SJSA1 (cell line): ENCODE results near the gene DOCK9. TPM values are rescaled to one million over a fixed set of nuclear protein-coding genes. Genes with fewer than 3 reads are reported as not detected.

Source experiments
- DNase-seq, 2 experiments: peaks; one replicate each; pipeline ENCODE4 v3.0.0-alpha.2; 2015 to 2020; ENCODE audit warnings: low spot score in 2 of 2, low read depth in 1 of 2
- H3K27ac ChIP-seq: fragments of 250-450 bp; sonication (Bioruptor Pico); 2 replicates; pipeline ENCODE4 v1.5.1; 2020; ENCODE audit warnings: mild to moderate bottlenecking, moderate library complexity
- H3K27me3 ChIP-seq: fragments of 250-450 bp; sonication (Bioruptor Pico); replicated peaks from 2 replicates; pipeline ENCODE4 v1.5.1; 2020; ENCODE audit warnings: mild to moderate bottlenecking, moderate library complexity
- H3K36me3 ChIP-seq: fragments of 250-450 bp; sonication (Bioruptor Pico); 2 replicates; pipeline ENCODE4 v1.5.1; 2020; ENCODE audit warnings: mild to moderate bottlenecking
- H3K4me1 ChIP-seq: fragments of 250-450 bp; sonication (Bioruptor Pico); replicated peaks from 2 replicates; pipeline ENCODE4 v1.6.1; 2021; ENCODE audit warnings: mild to moderate bottlenecking
- H3K4me3 ChIP-seq: fragments of 250-450 bp; sonication (Bioruptor Pico); 2 replicates; pipeline ENCODE4 v1.5.1; 2020; ENCODE audit warnings: mild to moderate bottlenecking
- H3K9me3 ChIP-seq: fragments of 250-450 bp; sonication (Bioruptor Pico); replicated peaks from 2 replicates; pipeline ENCODE4 v1.5.1; 2020; ENCODE audit warnings: mild to moderate bottlenecking
- total RNA-seq: library from RNA; depleted of rRNA; stranded (reverse); fragments of >200 nt; shearing (Covaris generic); gene quantifications from 2 replicates; pipeline ENCODE4 v1.2.3, GENCODE V29; 2014

DOCK9 gene
- total RNA-seq, 1 experiment from 2014 or later: 122 TPM

DNA sequence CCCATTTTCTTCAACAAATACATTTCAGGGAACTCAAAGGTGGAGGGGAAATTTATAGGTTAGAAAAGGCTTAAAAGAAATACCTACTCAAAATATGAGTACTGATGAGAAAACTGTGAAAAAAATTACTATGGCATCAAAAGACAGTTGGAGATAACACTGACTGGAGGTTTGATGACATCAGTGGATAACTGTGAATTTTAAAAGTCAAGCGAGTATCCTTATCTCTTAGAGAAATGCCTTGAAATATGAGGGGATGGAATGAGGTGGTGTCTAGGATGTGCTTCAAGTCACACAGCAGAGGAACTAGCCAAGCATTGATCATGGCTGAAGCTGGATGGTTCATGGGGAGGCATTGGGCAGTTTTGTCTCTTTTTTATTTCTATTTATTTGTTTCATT lies 198.2 kb downstream of the DOCK9 start:
- H3K27me3 ChIP-seq: 0 out of 2 replicates have a peak, but pooled peaks cover 12% of the 10 kb centered on the region
- no peaks in the 10 kb centered on the region for H3K36me3 ChIP-seq
- no peak overlapping the region for H3K4me3 ChIP-seq
- H3K4me1 ChIP-seq: peaks cover 15% of the 10 kb centered on the region
- H3K9me3 ChIP-seq: peaks cover 19% of the 10 kb centered on the region
- no peak for DNase-seq
- no peak overlapping the region for H3K27ac ChIP-seq

DNA sequence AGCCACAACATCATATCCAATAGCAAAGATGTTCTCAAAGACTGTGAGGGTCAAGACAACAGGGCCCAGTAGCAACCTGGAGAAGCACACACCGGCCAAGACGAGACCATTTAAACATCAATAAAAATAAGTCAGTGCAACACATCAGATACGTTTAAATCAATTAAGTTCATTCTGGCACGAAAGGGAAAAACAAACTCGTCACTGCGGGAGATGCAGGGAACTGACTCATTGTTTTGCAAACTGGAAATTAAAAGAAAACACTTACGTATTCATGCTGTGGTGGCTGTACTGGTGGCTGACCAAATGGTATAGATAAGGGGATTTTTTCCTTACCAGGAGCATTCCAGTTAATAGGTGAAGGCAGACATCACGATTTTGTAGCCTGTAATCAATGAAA lies 199.1 kb downstream of the DOCK9 start:
- peaks cover 15% of the 10 kb centered on the region for H3K4me1 ChIP-seq
- 0 out of 2 replicates have a peak, but pooled peaks cover 12% of the 10 kb centered on the region for H3K27me3 ChIP-seq
- no peak for DNase-seq
- H3K36me3 ChIP-seq: no peaks in the 10 kb centered on the region
- H3K4me3 ChIP-seq: no peak overlapping the region
- peaks cover 11% of the 10 kb centered on the region for H3K9me3 ChIP-seq
- H3K27ac ChIP-seq: no peak overlapping the region

GRCh38 chr13:98776644-98777043 lies 201.2 kb downstream of the DOCK9 start:
- Histone ChIP-seq H3K27ac (no peak overlapping the region), H3K9me3 (peaks cover 19% of the 10 kb centered on the region), H3K4me1 (peaks cover 15% of the 10 kb centered on the region), H3K36me3 (no peaks in the 10 kb centered on the region), H3K4me3 (no peak overlapping the region), H3K27me3 (no peaks in the 10 kb centered on the region)
- DNase-seq: no peak

DNA sequence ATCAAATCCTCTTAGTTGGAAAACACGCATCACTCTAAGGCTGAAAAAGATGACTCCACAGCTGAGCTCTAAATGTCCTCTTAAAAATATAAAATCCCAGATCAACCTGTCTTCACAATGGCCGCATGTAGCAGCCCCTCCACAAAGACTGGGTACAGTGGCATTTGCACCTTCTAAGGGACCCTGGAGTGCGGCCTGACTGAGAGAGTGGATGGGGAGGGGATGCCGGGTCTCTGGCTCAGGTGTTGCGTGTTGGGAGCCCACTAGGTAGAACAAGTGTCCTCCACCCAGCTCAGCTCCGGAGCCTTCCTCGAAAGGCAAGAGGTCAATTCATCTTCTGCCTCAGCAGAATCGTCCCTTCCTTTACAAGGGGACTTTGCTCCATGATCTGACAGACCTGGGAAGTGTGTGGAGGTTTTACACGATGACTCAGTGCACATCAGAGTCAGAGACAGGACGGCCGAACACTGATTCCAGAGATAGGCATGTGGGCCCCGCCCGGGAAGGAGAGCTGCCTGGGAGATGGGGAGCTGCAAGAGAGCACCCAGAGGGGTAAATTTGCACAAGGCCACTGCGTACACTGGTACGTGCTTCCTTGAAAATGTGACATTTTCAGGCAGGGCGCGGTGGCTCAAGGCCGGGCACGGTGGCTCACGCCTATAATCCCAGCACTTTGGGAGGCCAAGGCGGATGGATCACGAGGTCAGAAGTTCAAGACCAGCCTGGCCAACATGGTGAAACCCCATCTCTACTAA lies 201.8 kb downstream of the DOCK9 start:
- Histone ChIP-seq H3K27ac (no peak overlapping the region), H3K27me3 (no peaks in the 10 kb centered on the region), H3K36me3 (no peaks in the 10 kb centered on the region), H3K4me1 (peaks cover 15% of the 10 kb centered on the region), H3K9me3 (peaks cover 19% of the 10 kb centered on the region), H3K4me3 (no peak overlapping the region)
- peak; percentile 74 to 93 for DNase-seq

DNA sequence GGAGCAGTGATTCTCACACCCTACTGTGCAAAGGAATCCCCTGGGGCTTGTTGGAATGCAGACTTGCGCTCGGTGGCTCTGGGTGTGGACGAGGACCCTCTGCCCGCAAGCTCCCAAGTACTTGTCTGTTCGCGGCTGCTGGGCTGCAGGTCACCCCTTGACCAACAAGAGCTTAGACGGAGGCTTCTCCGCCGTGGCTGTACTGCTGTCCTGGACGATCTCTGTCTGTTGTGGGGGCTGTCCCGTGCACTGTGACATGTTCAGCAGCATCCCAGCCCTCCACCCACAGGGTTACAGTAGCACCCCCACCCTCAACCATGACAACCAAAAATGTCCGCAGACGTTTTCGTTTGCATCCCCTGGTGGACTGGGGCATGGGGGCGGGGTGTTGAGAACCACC lies 202.5 kb downstream of the DOCK9 start:
- no peak overlapping the region for H3K4me3 ChIP-seq
- no peaks in the 10 kb centered on the region for H3K27me3 ChIP-seq
- no peaks in the 10 kb centered on the region for H3K36me3 ChIP-seq
- no peak for DNase-seq
- peaks cover 18% of the 10 kb centered on the region for H3K9me3 ChIP-seq
- no peak overlapping the region for H3K27ac ChIP-seq
- peaks cover 15% of the 10 kb centered on the region for H3K4me1 ChIP-seq

- H3K4me3 ChIP-seq: no peak overlapping the region
- H3K27me3 ChIP-seq: no peaks in the 10 kb centered on the region
- H3K9me3 ChIP-seq: peaks cover 23% of the 10 kb centered on the region
- peaks cover 15% of the 10 kb centered on the region for H3K4me1 ChIP-seq
- no peak overlapping the region for H3K27ac ChIP-seq
- H3K36me3 ChIP-seq: no peaks in the 10 kb centered on the region
- DNase-seq: no peak
Measured at GRCh38 chr13:98774776-98775175, 203.1 kb downstream of the DOCK9 start.

DNA sequence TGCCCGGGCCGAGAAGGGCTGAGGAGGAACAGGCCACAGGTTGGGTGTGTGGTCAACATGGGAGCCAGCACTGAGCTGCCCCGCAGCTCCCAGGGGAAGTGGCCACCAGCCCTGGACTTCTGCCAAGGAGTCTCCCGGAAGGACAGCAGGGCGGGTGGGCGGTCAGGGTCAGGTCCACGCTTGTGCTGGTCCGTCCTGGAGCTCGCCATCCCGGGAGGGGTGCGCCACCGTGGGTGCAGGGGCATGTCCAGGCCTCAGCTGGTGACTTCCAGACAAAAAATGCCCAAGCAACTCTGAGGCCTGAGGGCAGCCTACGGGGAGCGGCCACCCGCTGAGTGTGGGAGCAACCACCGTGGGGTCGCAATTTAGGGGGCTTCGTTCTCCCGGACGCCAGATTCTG lies 203.9 kb downstream of the DOCK9 start:
- peaks cover 4% of the 10 kb centered on the region for H3K27me3 ChIP-seq
- peak in 1 of 2 experiments; percentile 87 for DNase-seq
- no peaks in the 10 kb centered on the region for H3K36me3 ChIP-seq
- H3K27ac ChIP-seq: no peak overlapping the region
- H3K4me1 ChIP-seq: peaks cover 14% of the 10 kb centered on the region
- no peak overlapping the region for H3K4me3 ChIP-seq
- H3K9me3 ChIP-seq: peaks cover 31% of the 10 kb centered on the region

DNA sequence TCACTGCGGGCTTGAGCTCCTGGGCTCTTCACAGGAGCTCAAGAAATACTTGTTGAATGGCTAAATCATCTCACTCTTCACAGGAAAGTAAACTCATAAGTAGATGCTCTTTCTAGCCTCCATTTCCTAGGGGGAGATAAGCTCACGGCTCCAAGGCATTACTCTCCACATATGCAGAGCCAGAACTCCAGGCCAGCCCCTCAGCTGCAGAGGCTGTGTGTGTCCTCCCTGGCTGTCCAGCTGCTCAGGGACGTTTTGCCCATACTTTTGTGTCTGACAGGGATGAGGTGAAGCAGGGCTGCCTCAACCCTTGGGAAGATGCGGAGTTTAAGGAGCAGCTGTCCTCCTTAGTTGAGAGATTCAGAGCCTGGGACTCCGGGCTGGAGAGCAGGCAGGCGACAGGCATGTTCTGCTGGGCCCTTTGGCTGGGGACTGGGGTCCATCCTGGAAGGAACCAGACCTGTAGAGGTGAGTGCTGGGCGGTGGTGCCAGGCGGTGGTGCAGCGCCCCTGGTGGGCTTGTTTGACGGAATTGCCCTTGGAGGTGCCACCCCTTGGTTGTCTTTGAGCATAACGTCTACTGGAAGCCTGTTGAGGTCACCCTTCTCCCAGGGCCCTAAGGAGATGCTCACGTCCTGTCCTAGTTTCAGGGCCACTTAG lies 204.9 kb downstream of the DOCK9 start:
- Histone ChIP-seq H3K27me3 (peaks cover 14% of the 10 kb centered on the region), H3K9me3 (peaks cover 41% of the 10 kb centered on the region), H3K4me3 (no peak overlapping the region), H3K36me3 (no peaks in the 10 kb centered on the region), H3K4me1 (peaks cover 8% of the 10 kb centered on the region), H3K27ac (no peak overlapping the region)
- DNase-seq: no peak

GRCh38 chr13:98771838-98772611 lies 205.8 kb downstream of the DOCK9 start:
- no peak overlapping the region for H3K27ac ChIP-seq
- peaks cover 21% of the 10 kb centered on the region for H3K27me3 ChIP-seq
- H3K4me1 ChIP-seq: peaks cover 8% of the 10 kb centered on the region
- DNase-seq: no peak
- peaks cover 45% of the 10 kb centered on the region for H3K9me3 ChIP-seq
- no peak overlapping the region for H3K4me3 ChIP-seq
- H3K36me3 ChIP-seq: no peaks in the 10 kb centered on the region

GRCh38 chr13:98769736-98770135 lies 208.1 kb downstream of the DOCK9 start:
- Histone ChIP-seq H3K9me3 (peaks cover 45% of the 10 kb centered on the region), H3K27me3 (peaks cover 37% of the 10 kb centered on the region), H3K27ac (no peak overlapping the region), H3K4me3 (no peak overlapping the region), H3K36me3 (no peaks in the 10 kb centered on the region), H3K4me1 (no peaks in the 10 kb centered on the region)
- no peak for DNase-seq

DNA sequence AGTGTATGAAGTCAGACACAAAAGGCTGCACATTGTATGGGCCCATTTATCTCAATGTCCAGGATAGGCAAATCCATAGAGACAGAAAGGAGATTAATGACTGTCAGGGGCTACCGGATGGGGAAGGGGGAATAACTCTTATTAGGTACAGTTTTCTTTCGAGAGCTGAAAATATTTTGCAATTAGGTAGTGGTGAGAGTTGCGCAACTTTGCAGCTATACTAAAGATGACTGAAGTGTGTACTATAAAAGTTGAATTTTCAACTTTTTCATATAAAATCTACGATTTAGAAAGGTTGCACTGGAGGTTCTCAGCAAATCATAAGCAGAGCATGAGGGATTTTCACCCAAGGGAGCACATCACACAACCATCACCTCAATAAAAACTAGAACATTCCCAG lies 209.3 kb downstream of the DOCK9 start:
- DNase-seq: no peak
- Histone ChIP-seq H3K9me3 (peaks cover 45% of the 10 kb centered on the region), H3K4me1 (no peaks in the 10 kb centered on the region), H3K27me3 (peaks cover 37% of the 10 kb centered on the region), H3K36me3 (no peaks in the 10 kb centered on the region), H3K4me3 (no peak overlapping the region), H3K27ac (no peak overlapping the region)

DNA sequence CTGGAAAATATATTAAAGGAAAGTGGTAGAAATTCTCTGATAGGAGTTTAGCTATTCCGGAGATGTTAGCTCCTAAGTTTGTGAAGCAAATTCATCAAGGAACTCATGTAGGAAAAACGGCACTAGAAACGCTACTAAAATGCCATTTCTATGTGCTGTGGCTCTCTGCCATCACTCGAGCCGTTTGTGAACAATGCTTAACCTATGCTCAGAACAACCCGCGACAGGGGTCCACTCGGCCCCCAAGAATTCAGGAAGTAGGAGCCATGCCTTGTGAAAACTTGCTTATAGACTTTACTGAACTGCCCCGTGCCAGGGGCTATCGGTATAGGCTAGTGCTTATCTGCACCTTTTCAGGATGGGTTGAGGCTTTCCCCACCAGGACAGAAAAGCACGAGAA lies 211.2 kb downstream of the DOCK9 start:
- Histone ChIP-seq H3K27ac (no peak overlapping the region), H3K4me3 (no peak overlapping the region), H3K4me1 (no peaks in the 10 kb centered on the region), H3K9me3 (peaks cover 36% of the 10 kb centered on the region), H3K36me3 (no peaks in the 10 kb centered on the region), H3K27me3 (peaks cover 37% of the 10 kb centered on the region)
- no peak for DNase-seq

DNA sequence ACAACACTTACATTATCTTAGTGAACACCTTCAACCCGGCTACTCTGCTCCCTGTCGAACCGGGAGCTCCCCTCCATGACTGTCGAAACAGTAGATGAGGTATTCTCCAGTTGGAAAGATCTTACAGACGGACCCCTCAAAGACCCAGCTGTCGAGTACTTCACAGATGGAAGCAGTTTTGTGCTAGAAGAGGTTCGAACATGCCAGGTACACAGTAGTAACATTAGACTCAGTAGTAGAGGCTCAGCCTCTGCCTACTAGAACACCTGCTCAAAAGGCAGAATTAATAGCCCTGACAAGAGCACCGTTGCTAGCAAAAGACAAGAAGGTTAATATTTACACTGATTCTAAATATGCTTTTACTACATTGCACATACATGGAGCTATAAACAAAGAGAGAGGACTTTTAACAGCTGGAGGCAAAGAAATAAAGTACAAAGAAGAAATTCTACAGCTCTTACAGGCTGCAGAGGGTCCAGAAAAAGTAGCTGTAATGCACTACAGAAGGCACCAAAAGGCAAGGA lies 211.8 kb downstream of the DOCK9 start:
- no peak for DNase-seq
- H3K9me3 ChIP-seq: peaks cover 34% of the 10 kb centered on the region
- no peak overlapping the region for H3K27ac ChIP-seq
- H3K4me3 ChIP-seq: no peak overlapping the region
- H3K36me3 ChIP-seq: no peaks in the 10 kb centered on the region
- H3K4me1 ChIP-seq: peaks cover 5% of the 10 kb centered on the region
- peaks cover 37% of the 10 kb centered on the region for H3K27me3 ChIP-seq
